Activated CD4-positive, alpha-beta T cell treated with anti-CD3 and anti-CD28 coated beads, Interleukin-2, amount 10 ng/mL, durations not matched to agents 7 days and 5 days (primary cell): Measurements from ENCODE around the gene NTSR1. TPM values are rescaled to one million over a fixed set of nuclear protein-coding genes. Genes with fewer than 3 reads are reported as not detected.

ENCODE experiments used
- CTCF ChIA-PET: fragments of 350-600 bp; sonication (Branson Sonifier 250); formaldehyde crosslinking; loops from one replicate; lab custom pipeline; 2021; ENCODE audit warnings: antibody characterized with exemption; lab: Charles Lee
- POLR2A ChIA-PET: fragments of 350-600 bp; sonication (Branson Sonifier 250); formaldehyde crosslinking; loops from one replicate; lab custom pipeline; 2021; ENCODE audit warnings: antibody characterized with exemption; lab: Charles Lee
- DNase-seq: peaks from one replicate; pipeline ENCODE4 v3.0.0-alpha.2; 2020
- H3K27ac Mint-ChIP-seq: one replicate; pipeline ENCODE4 v1.8.0; 2021; ENCODE audit warnings: mild to moderate bottlenecking, moderate library complexity, mixed read lengths
- H3K27me3 Mint-ChIP-seq: one replicate; pipeline ENCODE4 v1.8.0; 2021; ENCODE audit warnings: mixed read lengths
- H3K36me3 Mint-ChIP-seq: one replicate; pipeline ENCODE4 v1.8.0; 2021; ENCODE audit warnings: low read depth, mixed read lengths
- H3K4me1 Mint-ChIP-seq: one replicate; pipeline ENCODE4 v1.8.0; 2021; ENCODE audit warnings: mixed read lengths
- H3K4me3 Mint-ChIP-seq: one replicate; pipeline ENCODE4 v1.8.0; 2021; ENCODE audit warnings: mild to moderate bottlenecking, moderate library complexity, mixed read lengths
- H3K9me3 Mint-ChIP-seq: one replicate; pipeline ENCODE4 v1.8.0; 2021; ENCODE audit warnings: mixed read lengths
- total RNA-seq, 2 experiments: library from RNA; stranded (reverse); gene quantifications; one replicate each; pipeline ENCODE4 v1.2.3, GENCODE V29; 2021

Gene NTSR1
- total RNA-seq, 2 experiments from 2014 or later: 0.94 to 1.5 TPM

- POLR2A ChIA-PET: no interaction called here
- Mint-ChIP-seq H3K36me3 (no peaks in the 10 kb centered on the region), H3K4me3 (no peak overlapping the region), H3K27me3 (peaks cover 18% of the 10 kb centered on the region), H3K4me1 (peaks cover 34% of the 10 kb centered on the region), H3K9me3 (no peaks in the 10 kb centered on the region), H3K27ac (peak overlapping the region; percentile 85)
- DNase-seq: no peak
- CTCF ChIA-PET: interaction anchor here (0.6 kb wide), 3 partner anchors 9 to 51 kb away, joined by 3 read pairs; no protein-coding TSS in a partner anchor
Observed at GRCh38 chr20:62744741-62745191, 36.1 kb downstream of the NTSR1 start.

GRCh38 chr20:62745279-62745951 lies 36.8 kb downstream of the NTSR1 start:
- DNase-seq: no peak
- H3K9me3 Mint-ChIP-seq: no peaks in the 10 kb centered on the region
- H3K36me3 Mint-ChIP-seq: no peaks in the 10 kb centered on the region
- peaks cover 29% of the 10 kb centered on the region for H3K4me1 Mint-ChIP-seq
- ChIA-PET POLR2A (no interaction called here), CTCF (interaction anchor here (0.6 to 1.1 kb wide), 2 partner anchors 47 to 52 kb away, joined by 3 read pairs; no protein-coding TSS in a partner anchor)
- no peak overlapping the region for H3K4me3 Mint-ChIP-seq
- H3K27ac Mint-ChIP-seq: peak overlapping the region; percentile 70
- H3K27me3 Mint-ChIP-seq: peaks cover 22% of the 10 kb centered on the region

DNA sequence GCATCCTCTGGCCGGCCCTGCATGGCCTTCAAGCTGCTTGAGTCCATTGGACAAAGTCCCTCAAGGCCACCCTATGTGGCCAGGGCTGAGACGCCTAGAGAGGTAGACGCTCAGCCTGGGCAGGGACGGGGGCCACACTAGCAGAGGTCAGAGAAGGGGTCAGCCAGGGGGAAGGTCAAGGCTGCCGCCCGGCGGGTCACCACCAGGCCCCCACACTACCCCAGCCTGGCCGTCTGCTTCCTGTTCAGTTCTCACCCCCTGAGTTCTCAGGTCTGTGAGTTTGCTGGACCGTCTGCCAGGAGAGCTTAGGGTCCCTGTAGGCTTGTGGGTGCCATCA lies 37.3 kb downstream of the NTSR1 start:
- no peak for DNase-seq
- Mint-ChIP-seq H3K4me3 (no peak overlapping the region), H3K9me3 (no peaks in the 10 kb centered on the region), H3K27me3 (peaks cover 22% of the 10 kb centered on the region), H3K27ac (no peak overlapping the region), H3K36me3 (no peaks in the 10 kb centered on the region), H3K4me1 (peaks cover 25% of the 10 kb centered on the region)
- POLR2A ChIA-PET: no interaction called here
- CTCF ChIA-PET: interaction anchor here (1.1 kb wide), 1 partner anchor 46 kb away, joined by 3 read pairs; no protein-coding TSS in a partner anchor

DNA sequence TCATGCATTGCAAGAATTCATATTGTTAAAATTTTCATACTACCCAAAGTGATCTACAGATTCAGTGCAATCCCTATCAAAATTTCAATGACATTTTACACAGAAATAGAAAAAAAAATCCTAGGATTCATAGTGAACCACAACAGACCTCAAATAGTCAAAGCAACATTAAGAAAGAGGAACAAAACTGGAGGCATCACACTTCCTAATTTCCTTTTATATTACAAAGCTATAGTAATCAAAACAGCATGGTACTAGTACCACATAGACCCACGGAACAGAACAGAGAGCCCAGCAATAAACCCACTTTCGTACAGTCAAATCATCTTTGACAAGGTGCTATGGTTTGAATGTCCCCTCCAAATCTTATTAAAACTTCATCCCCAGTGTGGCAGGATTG lies 39.7 kb downstream of the NTSR1 start:
- Mint-ChIP-seq H3K27me3 (peaks cover 24% of the 10 kb centered on the region), H3K36me3 (no peaks in the 10 kb centered on the region), H3K4me1 (peaks cover 25% of the 10 kb centered on the region), H3K27ac (no peak overlapping the region), H3K9me3 (no peaks in the 10 kb centered on the region), H3K4me3 (no peak overlapping the region)
- ChIA-PET CTCF (no interaction called here), POLR2A (no interaction called here)
- no peak for DNase-seq

- H3K27me3 Mint-ChIP-seq: peaks cover 23% of the 10 kb centered on the region
- CTCF ChIA-PET: interaction anchor here (0.7 to 0.9 kb wide), 2 partner anchors 36 to 139 kb away, joined by 3 to 4 read pairs; no protein-coding TSS in a partner anchor
Observed at GRCh38 chr20:62749851-62750445, 41.3 kb downstream of the NTSR1 start.

DNA sequence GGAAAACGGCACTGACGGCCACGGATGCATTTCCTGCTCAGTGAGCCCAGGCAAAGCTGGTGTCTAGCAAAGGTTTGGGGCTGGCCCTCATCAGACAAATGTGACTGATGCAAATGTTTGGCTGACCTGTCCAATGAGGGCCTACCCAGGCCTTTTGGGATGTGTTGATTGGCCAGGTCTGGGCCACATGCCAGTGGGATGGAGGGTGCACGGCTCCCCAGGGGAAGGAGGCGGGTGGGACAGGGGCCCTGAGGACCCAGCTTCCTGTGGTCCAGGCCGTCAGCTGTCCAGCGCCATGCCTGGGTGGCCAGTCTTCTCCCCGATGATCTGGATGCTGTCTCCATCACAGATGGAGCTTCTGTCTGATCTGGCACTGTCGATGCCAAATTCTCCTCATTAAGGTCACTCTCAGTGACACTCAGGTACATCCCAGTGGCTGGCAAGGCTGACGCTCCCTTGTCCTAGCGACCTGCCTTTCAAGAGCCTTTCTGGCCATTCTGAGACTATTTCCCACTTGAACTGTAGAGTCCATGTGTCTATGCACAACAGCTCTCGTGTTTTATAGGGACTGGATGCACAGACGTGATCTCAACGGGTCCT lies 43.0 kb downstream of the NTSR1 start:
- no peak for DNase-seq
- H3K4me3 Mint-ChIP-seq: no peak overlapping the region
- no peaks in the 10 kb centered on the region for H3K36me3 Mint-ChIP-seq
- no peak overlapping the region for H3K27ac Mint-ChIP-seq
- H3K4me1 Mint-ChIP-seq: peaks cover 6% of the 10 kb centered on the region
- ChIA-PET CTCF (interaction anchor here (1.0 to 1.4 kb wide), 3 partner anchors 9 to 21 kb away, joined by 3 to 4 read pairs (median 3); no protein-coding TSS in a partner anchor), POLR2A (no interaction called here)
- no peaks in the 10 kb centered on the region for H3K9me3 Mint-ChIP-seq
- peaks cover 24% of the 10 kb centered on the region for H3K27me3 Mint-ChIP-seq

More at GRCh38 chr20:62749851-62750445, 41.3 kb downstream of the NTSR1 start:
- no peak for DNase-seq
- H3K4me3 Mint-ChIP-seq: no peak overlapping the region
- H3K27ac Mint-ChIP-seq: no peak overlapping the region
- no peaks in the 10 kb centered on the region for H3K36me3 Mint-ChIP-seq
- peaks cover 13% of the 10 kb centered on the region for H3K4me1 Mint-ChIP-seq
- POLR2A ChIA-PET: no interaction called here
- no peaks in the 10 kb centered on the region for H3K9me3 Mint-ChIP-seq

DNA sequence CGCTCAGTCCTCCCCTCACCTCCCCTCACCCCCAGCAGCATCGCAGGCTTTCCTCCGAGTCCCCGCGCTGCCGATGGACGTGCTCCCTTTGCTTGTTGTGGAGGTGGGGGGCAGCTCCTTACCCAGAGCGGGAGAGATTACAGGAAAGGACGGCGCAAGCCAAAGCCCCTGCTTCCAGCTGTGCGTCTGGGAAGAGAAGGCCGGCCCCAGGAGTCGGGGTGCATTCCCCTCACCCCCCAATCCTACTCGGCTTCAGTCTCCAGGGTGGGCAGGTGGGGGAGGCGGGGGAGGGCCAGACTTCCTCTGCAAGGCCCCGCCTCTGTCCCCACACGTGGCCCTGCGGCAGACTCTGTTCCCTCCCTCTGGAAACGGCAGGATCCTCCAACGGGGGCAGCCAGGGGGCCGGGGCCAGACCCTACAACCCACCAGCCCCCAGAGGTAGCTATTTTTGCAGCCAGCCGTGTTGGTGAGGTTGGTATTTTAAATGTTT lies 43.6 kb downstream of the NTSR1 start:
- Mint-ChIP-seq H3K27me3 (peaks cover 29% of the 10 kb centered on the region), H3K4me3 (no peak overlapping the region), H3K4me1 (peaks cover 4% of the 10 kb centered on the region), H3K27ac (no peak overlapping the region), H3K9me3 (no peaks in the 10 kb centered on the region), H3K36me3 (no peaks in the 10 kb centered on the region)
- CTCF ChIA-PET: interaction anchor here (1.0 to 1.2 kb wide), 2 partner anchors 9 to 21 kb away, joined by 3 read pairs; no protein-coding TSS in a partner anchor
- DNase-seq: no peak
- POLR2A ChIA-PET: no interaction called here

GRCh38 chr20:62752671-62753501 lies 44.2 kb downstream of the NTSR1 start:
- POLR2A ChIA-PET: no interaction called here

GRCh38 chr20:62753626-62754025 lies 45.0 kb downstream of the NTSR1 start:
- POLR2A ChIA-PET: no interaction called here
- no peaks in the 10 kb centered on the region for H3K36me3 Mint-ChIP-seq
- peaks cover 30% of the 10 kb centered on the region for H3K27me3 Mint-ChIP-seq
- peaks cover 4% of the 10 kb centered on the region for H3K4me1 Mint-ChIP-seq
- no peak overlapping the region for H3K27ac Mint-ChIP-seq
- CTCF ChIA-PET: interaction anchor here (0.6 to 1.4 kb wide), 3 partner anchors 9 to 631 kb away, joined by 3 to 6 read pairs (median 3); partner anchors contain the start of gene LSM14B
- no peak overlapping the region for H3K4me3 Mint-ChIP-seq
- no peaks in the 10 kb centered on the region for H3K9me3 Mint-ChIP-seq
- no peak for DNase-seq

More at GRCh38 chr20:62752671-62753501, 44.2 kb downstream of the NTSR1 start:
- H3K9me3 Mint-ChIP-seq: no peaks in the 10 kb centered on the region
- H3K27ac Mint-ChIP-seq: no peak overlapping the region
- peaks cover 4% of the 10 kb centered on the region for H3K4me1 Mint-ChIP-seq
- H3K4me3 Mint-ChIP-seq: no peak overlapping the region
- H3K27me3 Mint-ChIP-seq: peaks cover 33% of the 10 kb centered on the region
- H3K36me3 Mint-ChIP-seq: no peaks in the 10 kb centered on the region
- CTCF ChIA-PET: interaction anchor here (0.6 to 1.4 kb wide), 3 partner anchors 13 to 631 kb away, joined by 3 to 6 read pairs (median 3); partner anchors contain the start of gene LSM14B
- no peak for DNase-seq

DNA sequence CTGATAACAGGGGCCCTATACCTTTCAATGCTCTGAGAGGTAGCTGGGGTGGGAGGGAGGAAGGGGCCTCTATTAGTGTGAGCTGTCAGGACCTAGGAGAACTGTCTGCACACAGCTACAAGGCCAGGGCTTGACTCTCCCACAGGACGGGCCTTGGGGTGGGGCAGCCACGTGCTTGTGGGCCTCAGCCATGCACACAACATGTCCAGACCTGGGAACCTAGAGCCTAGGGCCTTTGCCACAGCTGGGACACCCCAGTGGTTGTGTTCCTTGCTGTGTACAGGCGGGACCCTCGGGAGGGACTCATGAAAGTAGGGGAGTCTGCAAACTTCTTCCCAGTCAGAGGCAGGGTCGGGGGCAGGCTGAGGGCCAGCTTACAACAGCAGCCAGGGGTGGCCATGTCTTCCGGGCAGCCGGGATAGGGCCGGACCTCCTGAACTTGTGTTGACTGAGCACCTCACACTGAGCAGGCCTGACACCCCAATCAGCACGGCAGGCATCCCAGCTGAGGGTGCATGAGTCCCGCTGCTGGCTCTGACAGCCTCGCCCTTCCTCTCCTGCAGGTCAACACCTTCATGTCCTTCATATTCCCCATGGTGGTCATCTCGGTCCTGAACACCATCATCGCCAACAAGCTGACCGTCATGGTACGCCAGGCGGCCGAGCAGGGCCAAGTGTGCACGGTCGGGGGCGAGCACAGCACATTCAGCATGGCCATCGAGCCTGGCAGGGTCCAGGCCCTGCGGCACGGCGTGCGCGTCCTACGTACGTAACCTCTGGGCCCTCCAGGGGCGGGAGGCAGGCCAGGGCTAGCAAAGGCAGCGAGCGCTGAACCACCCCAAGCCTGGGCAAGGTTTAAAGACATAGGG lies 45.7 kb downstream of the NTSR1 start:
- Mint-ChIP-seq H3K36me3 (no peaks in the 10 kb centered on the region), H3K9me3 (no peaks in the 10 kb centered on the region), H3K4me1 (peaks cover 3% of the 10 kb centered on the region), H3K4me3 (no peak overlapping the region), H3K27me3 (peaks cover 26% of the 10 kb centered on the region), H3K27ac (no peak overlapping the region)
- DNase-seq: no peak
- CTCF ChIA-PET: interaction anchor here (0.6 to 1.4 kb wide), 4 partner anchors 11 to 121 kb away, joined by 3 to 6 read pairs (median 3); no protein-coding TSS in a partner anchor
- POLR2A ChIA-PET: no interaction called here

GRCh38 chr20:62754991-62755356 lies 46.3 kb downstream of the NTSR1 start:
- CTCF ChIA-PET: interaction anchor here (0.6 to 1.1 kb wide), 3 partner anchors 20 to 120 kb away, joined by 3 read pairs; no protein-coding TSS in a partner anchor

More at GRCh38 chr20:62754991-62755356, 46.3 kb downstream of the NTSR1 start:
- H3K27me3 Mint-ChIP-seq: peaks cover 24% of the 10 kb centered on the region
- no peaks in the 10 kb centered on the region for H3K4me1 Mint-ChIP-seq
- POLR2A ChIA-PET: no interaction called here
- H3K27ac Mint-ChIP-seq: no peak overlapping the region
- H3K36me3 Mint-ChIP-seq: no peaks in the 10 kb centered on the region
- no peak for DNase-seq
- no peaks in the 10 kb centered on the region for H3K9me3 Mint-ChIP-seq
- H3K4me3 Mint-ChIP-seq: no peak overlapping the region
